GM15510 (cell line): ENCODE measurements around the gene SKIDA1.

Experiments
- POLR2A ChIP-seq: IDR thresholded peaks from 3 replicates; pipeline ENCODE4 v1.6.1; 2011; ENCODE audit warnings: borderline replicate concordance; ENCODE audit not compliant: insufficient read length; ENCODE audit errors: extremely low read depth

Gene SKIDA1

GRCh38 chr10:21511946-21512572, 13.4 kb downstream of the SKIDA1 start:
- TF ChIP-seq POLR2A, result no peak

- TF ChIP-seq POLR2A, result no peak
Measured at GRCh38 chr10:21511095-21511570, 14.3 kb downstream of the SKIDA1 start.

- TF ChIP-seq POLR2A, result no peak
Measured at GRCh38 chr10:21510241-21511094, 15.0 kb downstream of the SKIDA1 start.

GRCh38 chr10:21509341-21510240, 15.9 kb downstream of the SKIDA1 start:
- TF ChIP-seq POLR2A, result no peak

- no peak for TF ChIP-seq POLR2A
Measured at GRCh38 chr10:21508706-21509331, 16.7 kb downstream of the SKIDA1 start.

GRCh38 chr10:21507150-21507549, 18.3 kb downstream of the SKIDA1 start:
- no peak for TF ChIP-seq POLR2A

- no peak for TF ChIP-seq POLR2A
Measured at GRCh38 chr10:21506351-21506750, 19.1 kb downstream of the SKIDA1 start.

GRCh38 chr10:21505711-21506278, 19.7 kb downstream of the SKIDA1 start:
- TF ChIP-seq POLR2A, result no peak

- TF ChIP-seq POLR2A, result no peak
Measured at GRCh38 chr10:21503542-21503941, 21.9 kb downstream of the SKIDA1 start.

GRCh38 chr10:21502348-21502740, 23.1 kb downstream of the SKIDA1 start:
- TF ChIP-seq POLR2A, result no peak

- no peak for TF ChIP-seq POLR2A
Measured at GRCh38 chr10:21501731-21502347, 23.6 kb downstream of the SKIDA1 start.

GRCh38 chr10:21501091-21501490, 24.4 kb downstream of the SKIDA1 start:
- no peak for TF ChIP-seq POLR2A

- TF ChIP-seq POLR2A, result no peak
Measured at GRCh38 chr10:21500578-21500910, 24.9 kb downstream of the SKIDA1 start.

- no peak for TF ChIP-seq POLR2A
Measured at GRCh38 chr10:21499701-21500577, 25.5 kb downstream of the SKIDA1 start.

GRCh38 chr10:21498986-21499385, 26.5 kb downstream of the SKIDA1 start:
- TF ChIP-seq POLR2A, result no peak
